Raji (cell line): ENCODE data around the gene TIMP1.

Experiments used
- POLR2A ChIP-seq: IDR thresholded peaks from 2 replicates; pipeline ENCODE4 v1.6.1; 2011; ENCODE audit warnings: low read depth, low read length, control low read depth; ENCODE audit not compliant: insufficient read depth

The TIMP1 gene

GRCh38 chrX:47613082-47613481 lies 30.8 kb downstream of the TIMP1 start:
- TF ChIP-seq POLR2A = no peak

GRCh38 chrX:47614618-47615017 lies 32.4 kb downstream of the TIMP1 start:
- no peak for TF ChIP-seq POLR2A

GRCh38 chrX:47618923-47619485 lies 36.8 kb downstream of the TIMP1 start:
- no peak for TF ChIP-seq POLR2A

DNA sequence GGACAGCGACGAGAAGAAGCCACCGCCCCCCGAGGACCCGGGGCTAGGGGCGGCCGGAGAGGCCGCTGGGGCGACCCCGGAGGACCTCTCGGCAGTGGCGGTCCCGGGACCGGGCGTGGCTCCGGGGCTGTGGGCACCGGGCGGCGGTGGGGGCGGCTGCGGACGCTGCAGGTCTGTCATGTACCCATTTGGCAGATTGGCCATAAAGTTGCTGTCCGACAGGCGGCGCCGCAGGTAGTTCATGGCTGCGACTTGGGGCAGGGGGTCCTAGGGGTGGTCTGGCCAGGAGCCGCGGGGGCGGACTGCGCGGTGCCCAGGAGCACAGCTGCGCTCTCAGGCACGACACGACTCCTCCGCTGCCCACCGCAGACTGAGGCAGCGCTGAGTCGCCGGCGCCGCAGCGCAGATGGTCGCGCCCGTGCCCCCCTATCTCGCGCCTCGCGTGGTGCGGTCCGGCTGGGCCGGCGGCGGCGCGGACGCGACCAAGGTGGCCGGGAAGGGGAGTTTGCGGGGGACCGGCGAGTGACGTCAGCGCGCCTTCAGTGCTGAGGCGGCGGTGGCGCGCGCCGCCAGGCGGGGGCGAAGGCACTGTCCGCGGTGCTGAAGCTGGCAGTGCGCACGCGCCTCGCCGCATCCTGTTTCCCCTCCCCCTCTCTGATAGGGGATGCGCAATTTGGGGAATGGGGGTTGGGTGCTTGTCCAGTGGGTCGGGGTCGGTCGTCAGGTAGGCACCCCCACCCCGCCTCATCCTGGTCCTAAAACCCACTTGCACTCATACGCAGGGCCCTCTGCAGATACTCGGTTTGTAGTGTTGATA lies 37.5 kb downstream of the TIMP1 start, which contains the start of gene SYN1:
Gene SYN1, minus strand, starts transcription at position 372 of the 817 bp plus-strand sequence. Its CDS starts 129 bp downstream, at position 243.
- TF ChIP-seq POLR2A = no peak

DNA sequence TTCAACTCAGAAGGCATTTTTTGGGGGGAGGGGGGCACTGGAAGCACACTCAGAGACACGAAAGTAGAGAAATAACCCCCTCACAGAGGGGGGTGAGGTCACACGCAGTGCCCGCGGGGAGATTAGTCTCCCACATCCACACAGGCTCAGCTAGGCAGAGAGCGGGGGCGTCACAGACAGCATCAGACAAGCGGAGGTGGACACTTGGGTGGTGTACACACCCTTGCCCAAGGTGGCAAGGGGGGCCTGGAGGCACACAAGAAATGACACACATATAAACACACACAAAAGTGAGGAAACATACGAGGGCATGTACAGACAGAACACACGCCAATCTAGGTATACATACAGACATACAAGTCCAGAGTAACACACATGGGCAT lies 38.1 kb downstream of the TIMP1 start:
- TF ChIP-seq POLR2A = no peak

GRCh38 chrX:47621851-47622250 lies 39.6 kb downstream of the TIMP1 start:
- TF ChIP-seq POLR2A = no peak

GRCh38 chrX:47623540-47624027 lies 41.3 kb downstream of the TIMP1 start:
- no peak for TF ChIP-seq POLR2A

GRCh38 chrX:47625365-47625764 lies 43.1 kb downstream of the TIMP1 start:
- no peak for TF ChIP-seq POLR2A

- TF ChIP-seq POLR2A = no peak
Measured at GRCh38 chrX:47628982-47629381, 46.7 kb downstream of the TIMP1 start.

GRCh38 chrX:47629419-47630200 lies 47.4 kb downstream of the TIMP1 start, which contains the start of gene CFP:
CFP (minus strand) TSS chrX:47629930; CDS start chrX:47629844, 86 bp downstream.
- TF ChIP-seq POLR2A = no peak

- no peak for TF ChIP-seq POLR2A
Measured at GRCh38 chrX:47631676-47632075, 49.4 kb downstream of the TIMP1 start.

GRCh38 chrX:47632666-47633065 lies 50.4 kb downstream of the TIMP1 start:
- TF ChIP-seq POLR2A = no peak

DNA sequence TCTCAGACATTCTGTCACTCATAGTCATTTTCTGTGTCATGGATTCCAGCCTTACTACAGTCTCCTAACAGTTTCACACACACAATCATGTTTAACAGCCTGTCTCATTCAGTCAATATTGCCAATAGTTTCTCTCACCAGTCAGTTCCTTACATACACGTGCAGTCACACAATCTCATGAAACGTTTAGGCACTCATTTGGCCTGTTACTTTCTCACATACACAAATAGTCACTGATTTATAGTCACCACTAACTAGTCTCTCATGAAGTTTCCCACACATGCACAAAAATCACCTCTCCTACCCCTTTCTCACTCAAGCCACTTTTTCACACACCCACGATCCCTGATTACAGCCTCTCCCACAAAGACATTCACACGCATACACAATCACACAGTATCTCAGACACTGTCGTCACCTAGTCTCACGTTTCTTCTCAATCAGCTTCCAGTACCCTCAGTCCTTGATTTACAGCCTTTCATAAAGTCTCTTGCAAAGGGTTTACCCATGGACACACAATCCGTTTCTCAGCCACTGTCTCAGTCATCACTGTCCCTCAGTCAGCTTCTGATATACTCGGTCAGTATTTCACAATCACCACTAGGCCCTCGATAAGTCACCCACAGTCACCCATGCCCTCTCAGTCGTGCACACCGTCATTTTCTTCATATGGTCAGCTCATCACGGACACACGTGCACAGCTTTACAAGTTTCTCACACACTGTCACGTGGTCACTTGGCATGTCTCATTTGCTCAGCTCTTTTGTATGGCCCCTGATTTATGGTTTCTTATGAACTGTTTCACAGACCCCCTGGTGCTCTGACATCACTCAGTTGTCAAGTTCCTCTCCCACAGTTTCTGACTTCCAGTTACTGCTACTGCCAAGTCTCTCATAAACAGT lies 51.7 kb downstream of the TIMP1 start:
- TF ChIP-seq POLR2A = no peak

- no peak for TF ChIP-seq POLR2A
Measured at GRCh38 chrX:47634871-47635575, 52.8 kb downstream of the TIMP1 start.
